GM20431 (cell line): ENCODE results near the gene PPFIA1.

Experiments used
- in situ Hi-C: fragments of 300-500 bp; cut with MseI, MboI; formaldehyde crosslinking; loops from one replicate; pipeline ENCODE4 v1.15.0; 2020; ENCODE audit warnings: low sequenced_read_pairs; ENCODE audit not compliant: unreplicated experiment

PPFIA1 gene

DNA sequence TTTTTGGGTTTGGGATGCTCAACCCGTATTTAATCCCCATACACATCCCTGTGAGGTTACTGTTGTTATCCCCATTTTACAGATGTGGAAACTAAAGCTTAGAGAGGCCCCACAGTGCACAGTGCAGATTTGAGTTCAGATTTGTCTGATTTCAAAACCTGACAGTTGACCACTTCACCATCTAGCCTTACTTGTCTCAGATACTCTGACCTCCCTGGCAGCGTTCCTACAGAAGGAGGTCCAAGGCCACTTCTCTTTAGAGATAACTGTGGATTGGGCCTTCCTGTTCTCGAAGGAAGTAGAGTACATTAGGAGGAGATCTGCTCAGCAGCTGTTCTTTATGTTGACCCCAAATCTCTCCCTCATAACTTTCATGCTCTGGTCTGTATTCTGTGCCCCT is 81.2 kb downstream of the PPFIA1 start:
- in situ Hi-C loops = no loop called here

DNA sequence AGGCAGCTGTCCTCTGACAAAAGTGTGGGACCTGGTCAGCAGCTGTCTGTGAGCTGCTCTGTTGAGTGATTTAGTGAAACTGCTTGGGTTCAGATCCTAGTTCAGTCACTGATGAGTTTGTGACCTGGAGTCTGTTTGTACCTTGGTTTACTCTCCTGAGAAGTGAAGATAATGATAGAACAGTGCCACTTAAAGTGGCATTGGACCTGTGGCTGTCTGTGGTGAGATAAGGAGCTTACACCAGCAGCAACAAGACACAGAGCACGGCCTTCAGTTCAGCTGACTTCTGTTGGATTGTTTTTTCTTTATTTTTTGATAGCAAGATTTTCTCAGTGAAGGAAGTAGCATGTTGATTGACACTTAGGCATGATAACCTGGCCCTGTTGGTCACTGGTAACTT is 81.6 kb downstream of the PPFIA1 start:
- in situ Hi-C loops = no loop called here

DNA sequence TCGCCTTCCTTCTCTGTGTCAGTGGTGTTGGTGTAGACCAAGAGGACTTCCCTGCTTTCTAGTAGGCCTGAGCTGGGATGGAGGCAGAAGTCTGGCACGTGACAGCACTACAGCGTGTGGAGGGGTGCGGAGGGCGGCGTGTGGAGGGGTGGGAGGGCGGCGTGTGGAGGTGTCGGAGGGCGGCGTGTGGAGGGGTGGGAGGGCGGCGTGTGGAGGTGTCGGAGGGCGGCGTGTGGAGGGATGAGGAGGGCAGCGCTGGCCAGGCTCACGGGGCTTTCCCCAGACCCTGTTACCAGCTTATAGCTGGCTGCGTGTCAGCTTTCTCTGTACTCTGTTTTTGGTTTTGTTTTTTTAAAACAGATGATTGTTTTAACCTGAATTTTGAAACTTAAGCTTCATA is 82.1 kb downstream of the PPFIA1 start:
- in situ Hi-C loops = no loop called here

DNA sequence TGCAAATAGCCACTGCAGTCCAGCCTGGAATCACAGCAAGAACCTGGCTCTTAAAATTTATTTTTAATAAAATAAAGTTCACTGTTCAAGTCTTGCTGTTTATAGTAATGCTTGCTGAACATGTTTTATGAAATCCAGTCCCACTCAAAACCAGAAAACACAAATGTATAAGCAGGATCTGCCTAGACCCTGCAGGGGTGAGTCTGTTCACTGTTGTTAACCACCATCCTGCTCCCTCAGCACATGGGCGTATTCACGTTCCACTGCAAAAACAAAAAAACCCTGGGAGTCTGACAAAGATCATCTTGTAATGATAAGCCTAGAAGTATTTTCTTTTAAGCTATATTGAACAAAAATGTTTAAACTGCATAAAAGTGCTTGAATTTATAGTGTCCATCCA is 82.8 kb downstream of the PPFIA1 start:
- in situ Hi-C loops = no loop called here

DNA sequence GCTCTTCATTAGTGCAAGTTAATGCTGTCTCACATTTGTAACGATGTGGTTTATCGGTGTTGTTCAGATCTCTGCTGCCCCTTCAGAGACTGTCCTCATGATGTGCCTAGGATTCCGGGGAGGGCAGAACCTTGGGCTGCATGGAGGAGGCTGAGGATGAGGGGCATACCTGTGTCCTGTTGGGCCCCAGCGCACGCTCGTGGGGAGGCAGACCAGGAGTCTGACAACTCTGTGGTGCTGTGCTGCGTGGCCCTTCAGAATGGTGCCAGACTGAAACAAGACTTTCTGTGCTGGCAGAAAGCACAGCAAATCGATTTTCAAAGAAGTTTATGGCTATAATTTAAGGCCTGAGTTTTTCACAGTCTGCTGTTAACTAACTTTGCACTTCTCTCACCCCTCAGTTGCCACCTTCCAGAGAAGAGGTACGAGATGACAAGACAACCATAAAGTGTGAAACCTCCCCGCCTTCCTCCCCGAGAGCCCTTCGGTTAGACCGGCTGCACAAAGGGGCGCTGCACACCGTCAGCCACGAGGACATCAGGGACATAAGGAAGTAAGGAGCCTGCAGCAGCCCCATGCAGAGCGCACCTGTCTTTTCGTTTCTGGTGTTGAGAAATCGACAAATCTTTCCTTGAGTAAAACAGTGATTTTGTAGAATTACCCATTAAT is 83.5 kb downstream of the PPFIA1 start:
- in situ Hi-C loops = no loop called here

DNA sequence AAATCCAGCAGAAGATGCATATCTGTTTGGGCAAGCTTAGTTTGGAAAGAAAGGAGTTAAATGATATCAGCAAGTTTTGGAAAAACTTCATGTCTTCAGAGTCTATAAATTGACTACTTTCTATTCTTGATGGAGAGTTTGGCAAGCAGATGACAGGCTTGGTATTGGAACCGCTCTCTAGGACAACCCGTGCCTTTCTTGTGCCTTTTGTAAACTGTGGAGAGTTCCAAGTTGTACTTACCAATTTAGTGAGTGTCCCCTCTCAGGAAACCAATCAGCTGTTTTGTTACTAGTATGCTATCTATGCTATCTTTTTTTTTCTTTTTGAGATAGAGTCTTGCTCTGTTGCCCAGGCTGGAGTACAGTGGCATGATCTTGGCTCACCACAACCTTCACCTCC is 84.1 kb downstream of the PPFIA1 start:
- in situ Hi-C loops = no loop called here

DNA sequence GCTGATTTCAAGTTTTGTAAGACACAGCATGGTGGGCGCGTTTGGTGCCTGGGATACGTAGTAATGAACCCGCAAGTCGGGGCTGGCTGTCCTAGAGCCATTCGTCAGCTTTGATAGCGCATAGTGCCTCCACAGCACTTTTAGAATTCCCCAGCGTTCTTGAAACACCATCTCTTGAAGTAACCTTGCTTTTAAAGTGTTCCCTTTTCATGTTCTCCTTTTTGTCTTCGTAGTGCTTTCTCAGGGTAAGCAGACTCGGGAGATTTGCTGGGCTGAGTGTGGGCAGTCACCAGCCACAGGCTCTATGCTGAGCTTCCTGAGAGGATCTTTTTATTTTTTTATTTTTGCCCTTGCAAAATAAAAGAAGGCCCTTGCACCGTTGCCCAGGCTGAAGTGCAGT is 88.3 kb downstream of the PPFIA1 start:
- in situ Hi-C loops = no loop called here

DNA sequence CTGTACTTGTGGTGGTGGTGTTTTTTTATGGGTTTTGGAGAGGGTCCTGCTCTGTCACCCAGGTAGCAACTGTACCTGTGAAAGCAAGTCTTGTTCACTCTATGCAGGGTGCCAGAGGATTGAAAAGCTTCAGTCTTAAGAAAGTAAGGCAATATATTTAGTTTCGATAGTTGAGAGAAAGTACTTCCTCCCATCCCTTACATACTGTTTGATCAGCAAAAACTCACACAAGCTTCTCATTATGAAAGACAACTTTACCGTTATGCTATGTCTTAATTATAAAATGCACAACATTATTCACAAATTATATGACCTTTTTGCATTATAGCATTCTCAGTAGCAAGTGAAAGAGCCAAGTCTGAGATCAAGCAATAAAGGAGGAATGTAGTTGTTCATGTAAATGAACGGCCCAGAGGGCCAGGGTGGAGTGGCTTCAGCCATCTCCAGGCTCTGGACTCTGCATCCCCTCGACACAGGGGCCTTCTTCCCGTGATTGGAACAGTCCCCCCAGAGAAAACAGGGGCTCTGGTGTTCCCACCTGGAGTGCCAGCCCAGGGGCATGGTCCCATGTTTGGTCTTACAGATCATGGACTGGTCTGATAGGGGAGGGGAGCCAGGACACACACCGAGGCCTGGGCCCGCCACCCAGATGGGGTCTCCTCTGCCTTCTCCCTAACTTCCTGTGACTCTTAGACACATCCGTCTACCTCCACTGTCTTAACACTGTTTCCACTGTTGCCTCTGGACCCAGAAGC is 89.1 kb downstream of the PPFIA1 start:
- in situ Hi-C loops = no loop called here

DNA sequence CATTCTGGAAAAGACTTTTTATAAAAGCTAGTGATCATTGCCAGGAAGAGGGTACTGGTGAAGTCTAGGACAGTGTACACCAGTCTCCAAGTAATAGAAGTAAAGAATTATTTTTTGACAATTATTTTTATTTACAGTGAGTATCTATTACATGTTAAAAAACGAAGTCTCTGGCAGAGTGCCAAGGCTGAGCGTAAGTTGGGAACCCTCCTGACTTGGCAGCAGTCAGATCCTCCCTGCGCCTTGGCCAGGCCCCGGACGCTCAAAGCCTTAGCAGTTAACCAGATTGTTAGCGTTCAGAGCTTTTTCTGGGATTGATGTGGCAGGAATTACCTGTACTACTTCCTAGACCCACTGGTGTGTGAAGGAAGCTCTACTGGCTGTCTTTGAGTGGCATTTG is 89.7 kb downstream of the PPFIA1 start:
- in situ Hi-C loops = no loop called here

DNA sequence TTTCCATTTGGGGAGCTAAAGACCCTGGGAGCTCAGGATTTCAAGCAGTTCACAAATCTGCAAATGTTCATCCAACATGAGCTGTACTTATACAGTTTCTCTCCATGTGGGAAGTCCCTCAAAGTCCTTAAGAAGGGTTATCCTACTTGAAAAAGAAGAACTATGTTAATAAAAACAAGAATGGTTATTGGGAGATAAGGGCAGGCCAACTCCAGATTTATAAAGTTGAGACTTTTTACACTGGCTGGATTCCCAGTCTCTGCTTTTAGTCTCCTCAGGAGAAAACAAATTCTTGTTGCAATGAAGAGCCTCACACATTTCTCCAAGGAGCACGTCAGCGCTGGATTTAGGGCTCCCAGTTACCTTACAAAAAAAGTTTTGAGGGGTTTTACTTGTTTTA is 93.7 kb downstream of the PPFIA1 start:
- in situ Hi-C loops = no loop called here

DNA sequence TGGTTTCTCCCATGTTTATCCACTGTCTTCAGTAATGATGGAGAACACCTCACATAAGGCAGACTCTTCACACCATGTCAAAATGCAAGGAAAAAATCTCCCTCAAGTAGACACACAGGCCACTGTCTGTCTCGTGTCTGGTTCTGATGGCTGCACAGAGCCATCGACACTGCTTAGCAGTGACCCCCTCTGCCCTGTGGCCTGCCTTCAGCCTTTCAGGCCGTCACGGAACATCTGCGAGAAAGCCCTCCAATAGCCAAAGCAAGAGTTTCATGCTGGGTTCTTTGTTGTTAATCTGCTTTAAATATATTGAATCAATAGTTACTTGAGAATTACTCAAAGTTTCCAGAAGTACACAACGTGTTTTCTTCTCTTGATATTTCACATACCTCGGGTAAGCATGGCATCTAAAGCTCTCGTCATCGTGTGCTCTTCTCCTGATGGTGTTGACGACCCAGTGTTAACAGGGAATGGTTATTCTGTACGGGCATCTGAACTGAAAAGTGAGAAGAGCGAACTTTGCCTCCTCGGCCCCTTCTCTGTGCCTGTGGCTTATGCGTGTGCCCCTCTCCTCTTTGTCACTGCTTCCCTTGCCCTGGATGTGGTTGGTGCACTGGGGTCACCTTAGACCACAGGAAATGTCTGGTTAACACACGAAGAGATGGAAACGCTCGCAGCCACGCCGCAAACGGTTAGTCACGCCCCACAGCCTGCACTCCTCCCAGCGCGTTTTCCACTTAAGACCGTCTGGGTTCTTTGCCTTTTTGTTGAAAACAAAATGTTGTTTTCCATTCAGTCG is 94.5 kb downstream of the PPFIA1 start:
- in situ Hi-C loops = no loop called here

DNA sequence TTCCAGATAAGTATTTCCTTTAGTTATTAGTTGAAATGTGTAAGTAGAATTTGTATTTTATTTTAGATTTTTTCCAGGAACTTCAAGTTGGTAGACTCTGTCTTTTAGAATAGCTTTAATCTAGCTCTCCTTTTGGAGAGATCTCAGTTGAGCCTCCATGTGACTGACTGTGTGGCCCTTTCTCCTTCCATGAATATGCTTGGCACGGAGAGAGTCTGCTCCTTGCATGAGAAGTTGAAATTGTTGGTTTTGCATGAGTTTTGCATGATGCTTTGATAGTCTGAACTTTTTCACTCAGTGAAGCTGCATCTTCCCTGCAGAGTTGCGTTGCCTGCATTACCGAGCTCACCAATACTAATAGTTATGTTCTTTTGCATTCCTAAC is 95.0 kb downstream of the PPFIA1 start:
- in situ Hi-C loops = no loop called here

DNA sequence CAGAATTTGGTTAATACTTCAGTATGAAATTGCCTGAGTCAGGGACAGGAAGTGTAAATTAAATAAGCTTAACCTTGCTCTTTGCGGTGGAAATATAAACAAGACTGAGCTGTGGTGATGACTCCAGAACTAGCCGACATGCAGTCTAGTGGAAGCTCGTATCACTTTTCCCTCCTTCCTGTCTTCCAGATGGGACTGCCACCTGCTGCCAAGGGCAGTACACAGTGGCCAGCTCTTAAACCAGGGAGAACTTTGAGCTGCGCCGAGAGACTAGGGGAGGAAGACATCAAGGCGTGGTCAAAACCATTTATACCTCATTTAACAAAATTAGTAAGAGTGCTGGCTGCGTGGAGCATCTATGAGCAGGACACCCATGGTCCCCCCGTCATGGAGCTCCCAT is 96.6 kb downstream of the PPFIA1 start:
- in situ Hi-C loops = no loop called here

DNA sequence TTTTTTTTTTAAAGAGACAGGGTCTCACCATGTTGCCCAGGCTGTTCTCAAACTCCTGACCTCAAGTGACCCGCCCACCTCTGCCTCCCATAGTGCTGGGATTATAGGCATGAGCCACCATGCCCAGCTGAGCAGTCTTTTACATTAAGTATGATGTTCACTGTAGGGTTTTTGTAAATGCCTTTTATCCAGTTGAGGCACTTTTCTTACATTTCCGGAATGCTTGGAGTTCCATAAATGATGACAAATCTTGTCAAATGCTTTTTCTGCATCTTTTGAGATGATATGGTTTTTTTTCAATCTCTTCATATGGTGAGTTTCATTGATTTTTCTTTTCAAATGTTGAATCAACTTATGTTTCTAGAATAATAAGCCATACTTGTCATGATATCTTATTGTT is 98.5 kb downstream of the PPFIA1 start:
- in situ Hi-C loops = no loop called here

DNA sequence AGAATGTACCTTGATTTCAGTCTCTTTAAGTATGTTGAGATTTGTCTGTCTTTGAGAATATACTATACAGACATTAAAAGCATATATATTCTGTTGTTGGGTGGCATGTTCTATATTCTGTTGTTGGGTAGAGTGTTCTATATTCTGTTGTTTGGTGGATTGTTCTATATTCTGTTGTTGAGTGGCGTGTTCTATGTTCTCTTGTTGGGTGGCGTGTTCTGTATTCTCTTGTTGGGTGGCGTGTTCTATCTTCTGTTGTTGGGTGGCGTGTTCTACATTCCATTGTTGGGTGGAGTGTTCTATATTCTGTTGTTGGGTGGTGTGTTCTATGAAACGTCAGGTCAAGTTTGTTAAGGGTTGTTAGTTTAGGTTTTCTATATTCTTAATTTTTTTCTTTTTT is 100.8 kb downstream of the PPFIA1 start:
- in situ Hi-C loops = no loop called here

DNA sequence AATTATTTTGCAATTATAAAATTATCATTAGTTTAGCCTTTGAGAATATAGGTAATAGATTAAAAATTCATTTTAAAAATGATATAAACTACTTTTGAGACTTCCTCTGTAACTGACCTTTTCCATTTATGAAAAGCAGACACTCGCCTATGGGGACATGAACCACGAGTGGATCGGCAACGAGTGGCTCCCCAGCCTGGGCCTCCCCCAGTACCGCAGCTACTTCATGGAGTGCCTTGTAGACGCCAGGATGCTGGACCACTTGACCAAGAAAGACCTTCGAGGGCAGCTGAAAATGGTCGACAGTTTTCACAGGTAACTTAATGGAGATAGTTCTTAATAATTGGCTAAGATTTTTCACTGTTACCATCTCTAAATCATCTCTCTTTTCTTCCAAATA is 101.6 kb downstream of the PPFIA1 start:
- in situ Hi-C loops = no loop called here

DNA sequence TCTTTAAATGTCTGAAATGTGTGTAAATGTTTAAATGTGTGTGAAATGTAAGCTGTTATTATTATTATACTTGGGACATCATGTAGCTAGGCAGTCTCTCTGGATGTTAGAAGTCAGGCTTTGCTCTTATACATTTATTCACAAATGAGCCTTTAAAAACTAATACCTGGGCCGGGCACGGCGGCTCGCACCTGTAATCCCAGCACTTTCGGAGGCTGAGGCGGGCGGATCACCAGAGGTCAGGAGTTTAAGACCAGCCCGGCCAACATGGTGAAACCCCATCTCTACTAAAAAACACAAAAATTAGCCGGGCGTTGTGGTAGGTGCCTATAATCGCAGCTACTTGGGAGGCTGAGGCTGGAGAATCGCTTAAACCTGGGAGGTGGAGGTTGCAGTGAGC is 106.1 kb downstream of the PPFIA1 start:
- in situ Hi-C loops = no loop called here

DNA sequence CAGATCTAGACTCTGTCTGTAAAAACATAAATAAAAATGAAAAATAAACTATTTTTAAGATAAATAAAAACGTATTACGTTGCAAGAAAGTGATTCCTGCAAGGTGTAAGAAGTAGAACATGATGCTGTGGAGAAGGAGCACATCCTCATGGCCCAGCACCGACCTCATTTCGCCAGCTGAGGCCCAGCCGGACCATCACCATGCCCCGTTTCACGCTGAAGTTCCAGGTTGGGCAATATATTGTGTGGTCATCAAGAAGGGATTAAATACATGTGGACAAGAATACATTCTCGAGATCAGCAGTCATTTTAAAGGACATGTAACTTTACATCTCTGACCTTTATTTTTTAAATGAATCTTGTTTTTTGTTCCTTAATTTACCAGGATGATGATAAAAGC is 107.2 kb downstream of the PPFIA1 start:
- in situ Hi-C loops = no loop called here

DNA sequence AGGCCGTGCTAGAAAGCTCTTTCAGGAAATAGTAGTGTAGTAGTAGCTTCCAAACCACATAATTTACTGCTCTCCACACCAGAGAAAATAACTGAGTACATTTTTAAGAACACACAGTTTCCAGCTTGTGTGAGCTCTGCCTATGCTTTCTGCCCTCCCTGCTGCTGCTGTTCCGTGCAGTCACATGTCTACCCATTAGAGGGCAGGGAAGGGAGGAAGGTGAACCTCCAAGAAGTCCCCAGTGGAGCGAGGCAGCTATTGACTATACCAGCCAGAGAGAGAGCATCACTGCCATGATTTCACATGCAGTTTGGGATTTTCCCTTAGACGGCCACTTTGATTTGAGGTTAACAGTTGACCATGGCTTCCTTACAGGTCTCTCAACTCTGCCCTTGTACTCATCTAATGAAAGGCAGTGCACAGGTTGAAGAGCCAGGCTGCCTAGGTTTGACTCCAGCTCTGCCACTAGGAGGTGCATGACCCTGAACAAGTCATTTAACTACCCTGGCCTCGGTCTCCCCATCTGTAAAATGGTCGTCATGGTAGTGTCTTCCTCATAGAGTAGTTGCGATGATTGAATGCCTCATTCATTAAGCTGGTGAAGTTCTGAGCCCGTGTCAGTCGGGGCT is 108.1 kb downstream of the PPFIA1 start:
- in situ Hi-C loops = no loop called here

DNA sequence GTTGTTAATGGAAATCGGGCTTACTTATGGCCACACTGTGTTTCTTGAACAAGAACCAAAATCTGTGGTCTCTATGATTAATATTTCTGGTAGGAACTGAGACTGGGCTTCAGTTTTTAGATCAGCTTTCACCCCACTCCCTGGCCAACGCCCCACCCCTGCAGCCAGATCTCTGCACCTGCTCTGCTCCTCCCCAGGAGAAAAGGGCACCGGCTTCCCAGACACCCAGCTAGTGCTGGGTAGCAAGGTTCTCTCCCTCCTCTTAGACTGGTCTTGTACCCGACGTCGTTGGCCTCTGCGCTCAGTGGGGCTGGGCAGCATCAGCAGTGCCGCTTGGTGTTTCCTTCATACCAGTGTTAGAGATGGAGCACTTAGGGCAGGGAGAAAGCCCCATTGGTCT is 110.9 kb downstream of the PPFIA1 start:
- in situ Hi-C loops = no loop called here
